ENCODE results near the gene MAN1C1.
"Not testable (repeated sequence)": the region's sequence is repeated elsewhere in the genome, so short reads cannot be mapped to it uniquely, and the experiment has no call there.

Gene MAN1C1

GRCh38 chr1:25577134-25577920 lies 39.3 kb upstream of the MAN1C1 start:
- no peak overlapping the region for H3K27ac ChIP-seq
- TF ChIP-seq ZFX (IDR thresholded peaks at IDR 0.05) = no peak
- no peak for TF ChIP-seq CTCF (conservative IDR thresholded peaks at IDR 0.05)

- no peak overlapping the region for H3K27ac ChIP-seq
- TF ChIP-seq ZFX (IDR thresholded peaks at IDR 0.05) (no peak), CTCF (conservative IDR thresholded peaks at IDR 0.05) (no peak)
Observed at GRCh38 chr1:25579292-25580252, 37.0 kb upstream of the MAN1C1 start.

- no peak overlapping the region for H3K27ac ChIP-seq
Observed at GRCh38 chr1:25580927-25581326, 35.7 kb upstream of the MAN1C1 start.

GRCh38 chr1:25581764-25582163 lies 34.8 kb upstream of the MAN1C1 start:
- TF ChIP-seq ZFX (IDR thresholded peaks at IDR 0.05) (no peak), CTCF (conservative IDR thresholded peaks at IDR 0.05) (no peak)
- no peak overlapping the region for H3K27ac ChIP-seq

More at GRCh38 chr1:25580927-25581326, 35.7 kb upstream of the MAN1C1 start:
- TF ChIP-seq ZFX (IDR thresholded peaks at IDR 0.05) = no peak

GRCh38 chr1:25583519-25584370 lies 32.8 kb upstream of the MAN1C1 start:
- H3K27ac ChIP-seq = no peak overlapping the region
- TF ChIP-seq CTCF (conservative IDR thresholded peaks at IDR 0.05) (no peak), ZFX (IDR thresholded peaks at IDR 0.05) (no peak)

- H3K27ac ChIP-seq = no peak overlapping the region
- TF ChIP-seq CTCF (conservative IDR thresholded peaks at IDR 0.05) (no peak), ZFX (IDR thresholded peaks at IDR 0.05) (no peak)
Observed at GRCh38 chr1:25586181-25586588, 30.4 kb upstream of the MAN1C1 start.

- no peak overlapping the region for H3K27ac ChIP-seq
- no peak for TF ChIP-seq CTCF (conservative IDR thresholded peaks at IDR 0.05)
- no peak for TF ChIP-seq ZFX (IDR thresholded peaks at IDR 0.05)
Observed at GRCh38 chr1:25587290-25587689, 29.3 kb upstream of the MAN1C1 start.

GRCh38 chr1:25588224-25588623 lies 28.4 kb upstream of the MAN1C1 start:
- H3K27ac ChIP-seq = not testable (repeated sequence)

GRCh38 chr1:25588786-25589185 lies 27.8 kb upstream of the MAN1C1 start:
- H3K27ac ChIP-seq = not testable (repeated sequence)

All from C4-2B (cell line).